A673 (cell line): ENCODE results near the gene NRG3. TPM values are rescaled to one million over a fixed set of nuclear protein-coding genes. Genes with fewer than 3 reads are reported as not detected.

Experiments used
- BruUV-seq: library from RNA; stranded (reverse); fragments of 400-500 nt; replicated peaks from 2 replicates; lab custom pipeline; 2021; lab: Mats Ljungman, UMichigan
- CTCF ChIA-PET: fragments of 300-600 bp; sonication (Branson Sonifier 250); formaldehyde crosslinking; loops from one replicate; lab custom pipeline; 2022; ENCODE audit warnings: antibody characterized with exemption; lab: Charles Lee
- POLR2A ChIA-PET: fragments of 300-600 bp; sonication (Branson Sonifier 250); formaldehyde crosslinking; loops from one replicate; lab custom pipeline; 2022; ENCODE audit warnings: antibody characterized with exemption; ENCODE audit not compliant: low non-redundant PET; lab: Charles Lee
- DNase-seq: peaks from one replicate; pipeline ENCODE4 v3.0.0-alpha.2; 2015; ENCODE audit warnings: low spot score
- H3K27ac ChIP-seq: fragments of 200-600 bp; sonication (generic); 2 replicates; pipeline ENCODE4 v1.5.1; 2016; ENCODE audit warnings: mixed run types, low read depth, mild to moderate bottlenecking, mixed read lengths, antibody characterized with exemption, low read length; ENCODE audit not compliant: poor library complexity, severe bottlenecking
- H3K27me3 ChIP-seq: fragments of 200-600 bp; sonication (generic); replicated peaks from 2 replicates; pipeline ENCODE4 v1.6.1; 2017; ENCODE audit warnings: mixed run types, low read depth, mild to moderate bottlenecking, mixed read lengths, antibody characterized with exemption, low read length; ENCODE audit not compliant: insufficient read depth, poor library complexity
- H3K36me3 ChIP-seq: fragments of 200-600 bp; sonication (generic); 2 replicates; pipeline ENCODE4 v1.6.1; 2016; ENCODE audit warnings: mixed run types, mild to moderate bottlenecking, mixed read lengths, antibody characterized with exemption, low read length; ENCODE audit not compliant: insufficient read depth, poor library complexity, severe bottlenecking
- H3K4me1 ChIP-seq: fragments of 200-600 bp; sonication (generic); 2 replicates; pipeline ENCODE4 v1.6.1; 2017; ENCODE audit warnings: mixed run types, mild to moderate bottlenecking, mixed read lengths, antibody characterized with exemption, low read length; ENCODE audit not compliant: insufficient read depth, poor library complexity, severe bottlenecking
- H3K4me3 ChIP-seq: fragments of 200-600 bp; sonication (generic); 2 replicates; pipeline ENCODE4 v1.5.1; 2016; ENCODE audit warnings: low read depth, mixed run types, mild to moderate bottlenecking, mixed read lengths, low read length; ENCODE audit not compliant: poor library complexity, severe bottlenecking
- H3K9me3 ChIP-seq: fragments of 200-600 bp; sonication (generic); 2 replicates; pipeline ENCODE4 v1.6.1; 2016; ENCODE audit warnings: mixed run types, low read depth, mild to moderate bottlenecking, mixed read lengths, antibody characterized with exemption, low read length; ENCODE audit not compliant: poor library complexity, severe bottlenecking
- CTCF ChIP-seq: fragments of 300-800, 200-600 bp; sonication (generic); conservative IDR thresholded peaks from 2 replicates; pipeline ENCODE4 v1.5.1; 2017; ENCODE audit warnings: low read depth, mild to moderate bottlenecking, antibody characterized with exemption, low read length, moderate library complexity, mixed read lengths
- EZH2 ChIP-seq: fragments of 200-600 bp; sonication (generic); IDR thresholded peaks from 2 replicates; pipeline ENCODE4 v1.6.1; 2017; ENCODE audit warnings: borderline replicate concordance, low read depth, mild to moderate bottlenecking, mixed read lengths, antibody characterized with exemption, low read length; ENCODE audit not compliant: poor library complexity, severe bottlenecking
- intact Hi-C: fragments of 100-400 bp; cut with micrococcal nuclease; formaldehyde crosslinking; loops from one replicate; pipeline ENCODE4 v1.10.0; 2022; ENCODE audit not compliant: unreplicated experiment
- total RNA-seq: library from RNA; stranded (reverse); gene quantifications from 2 replicates; pipeline ENCODE4 v1.2.3, GENCODE V29; 2021

The NRG3 gene
- total RNA-seq, 1 experiment from 2014 or later = not detected

GRCh38 chr10:82750538-82750937, 875.5 kb downstream of the NRG3 start:
- Histone ChIP-seq H3K4me1 (no peaks in the 10 kb centered on the region), H3K9me3 (no peaks in the 10 kb centered on the region), H3K36me3 (no peaks in the 10 kb centered on the region), H3K27me3 (no peaks in the 10 kb centered on the region), H3K4me3 (no peak overlapping the region), H3K27ac (no peak overlapping the region)
- POLR2A ChIA-PET = no interaction called here
- TF ChIP-seq CTCF = no peak
- TF ChIP-seq EZH2 = no peak
- CTCF ChIA-PET = no interaction called here
- intact Hi-C loops = no loop called here
- no peak for DNase-seq
- BruUV-seq = no TSS peak

GRCh38 chr10:82757397-82757796, 882.4 kb downstream of the NRG3 start:
- POLR2A ChIA-PET = no interaction called here

GRCh38 chr10:82757901-82758300, 882.9 kb downstream of the NRG3 start:
- ChIA-PET POLR2A (no interaction called here), CTCF (no interaction called here)
- no peaks in the 10 kb centered on the region for H3K36me3 ChIP-seq
- H3K9me3 ChIP-seq = peaks cover 5% of the 10 kb centered on the region
- no peak for DNase-seq
- H3K4me3 ChIP-seq = no peak overlapping the region
- TF ChIP-seq CTCF = no peak
- no peak for TF ChIP-seq EZH2
- no peaks in the 10 kb centered on the region for H3K27me3 ChIP-seq
- H3K27ac ChIP-seq = no peak overlapping the region
- no TSS peak for BruUV-seq
- no peaks in the 10 kb centered on the region for H3K4me1 ChIP-seq
- intact Hi-C loops = no loop called here

More at GRCh38 chr10:82757397-82757796, 882.4 kb downstream of the NRG3 start:
- TF ChIP-seq EZH2 (no peak), CTCF (no peak)
- no peak for DNase-seq
- CTCF ChIA-PET = no interaction called here
- intact Hi-C loops = no loop called here
- Histone ChIP-seq H3K4me3 (no peak overlapping the region), H3K36me3 (no peaks in the 10 kb centered on the region), H3K9me3 (peaks cover 5% of the 10 kb centered on the region), H3K27ac (no peak overlapping the region), H3K27me3 (no peaks in the 10 kb centered on the region), H3K4me1 (no peaks in the 10 kb centered on the region)
- BruUV-seq = no TSS peak
